Keratinocyte (primary cell): ENCODE measurements around the gene NCS1.

Source experiments
- EZH2 ChIP-seq: IDR thresholded peaks from one replicate; pipeline ENCODE4 v1.6.1; 2012; ENCODE audit warnings: inconsistent platforms, mild to moderate bottlenecking, low read length, moderate library complexity
- TF ChIP-seq, protein P1 (sequence below), 3 experiments: IDR thresholded peaks in 1 of 3; conservative IDR thresholded peaks in 1 of 3; optimal IDR thresholded peaks in 1 of 3; 2 replicates in 2 of 3; 3 replicates in 1 of 3; pipeline versions ENCODE3 to v1.5.1; 2011; ENCODE audit warnings: low read length in 3 of 3, mild to moderate bottlenecking in 3 of 3, moderate library complexity in 2 of 3, control low read depth in 1 of 3, inconsistent platforms in 1 of 3; ENCODE audit not compliant: insufficient read depth in 2 of 3; ENCODE audit errors: extremely low read depth in 1 of 3

DNA sequence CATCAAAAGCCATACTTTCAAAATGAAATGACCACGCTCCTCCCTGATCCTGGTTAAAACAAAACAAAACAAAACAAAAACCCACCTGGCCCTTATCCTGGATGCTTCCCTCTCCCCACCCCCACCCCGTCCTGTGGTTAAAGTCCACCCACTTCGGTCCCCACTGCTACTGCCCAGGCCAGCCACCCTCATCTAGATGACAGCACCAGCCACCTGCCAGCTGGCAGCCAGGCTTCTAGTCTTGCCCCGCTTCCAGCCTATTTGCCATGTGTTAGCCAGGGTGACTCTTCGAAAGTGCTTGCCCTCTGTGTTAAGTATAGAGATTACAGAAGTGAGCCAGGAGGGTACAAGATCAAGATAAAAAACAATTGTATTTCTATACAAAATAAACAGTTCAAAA lies 27.5 kb upstream of the NCS1 start:
- TF ChIP-seq, protein P1, sequence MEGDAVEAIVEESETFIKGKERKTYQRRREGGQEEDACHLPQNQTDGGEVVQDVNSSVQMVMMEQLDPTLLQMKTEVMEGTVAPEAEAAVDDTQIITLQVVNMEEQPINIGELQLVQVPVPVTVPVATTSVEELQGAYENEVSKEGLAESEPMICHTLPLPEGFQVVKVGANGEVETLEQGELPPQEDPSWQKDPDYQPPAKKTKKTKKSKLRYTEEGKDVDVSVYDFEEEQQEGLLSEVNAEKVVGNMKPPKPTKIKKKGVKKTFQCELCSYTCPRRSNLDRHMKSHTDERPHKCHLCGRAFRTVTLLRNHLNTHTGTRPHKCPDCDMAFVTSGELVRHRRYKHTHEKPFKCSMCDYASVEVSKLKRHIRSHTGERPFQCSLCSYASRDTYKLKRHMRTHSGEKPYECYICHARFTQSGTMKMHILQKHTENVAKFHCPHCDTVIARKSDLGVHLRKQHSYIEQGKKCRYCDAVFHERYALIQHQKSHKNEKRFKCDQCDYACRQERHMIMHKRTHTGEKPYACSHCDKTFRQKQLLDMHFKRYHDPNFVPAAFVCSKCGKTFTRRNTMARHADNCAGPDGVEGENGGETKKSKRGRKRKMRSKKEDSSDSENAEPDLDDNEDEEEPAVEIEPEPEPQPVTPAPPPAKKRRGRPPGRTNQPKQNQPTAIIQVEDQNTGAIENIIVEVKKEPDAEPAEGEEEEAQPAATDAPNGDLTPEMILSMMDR (optimal IDR thresholded peaks at IDR 0.05 in 1 of 3, IDR thresholded peaks at IDR 0.05 in 1 of 3, conservative IDR thresholded peaks at IDR 0.05 in 1 of 3; ENCODE audit: extremely low read depth in 1 of 3, insufficient read depth in 2 of 3, low read length in 3 of 3), result no peak
- no peak for TF ChIP-seq EZH2
